GOT3 (cell line): ENCODE measurements around the gene GABRB1.

Experiments used
- DNase-seq: peaks from one replicate; lab custom pipeline; 2025; ENCODE audit warnings: mixed read lengths; lab: John Stamatoyannopoulos, UW

GABRB1 gene

DNA sequence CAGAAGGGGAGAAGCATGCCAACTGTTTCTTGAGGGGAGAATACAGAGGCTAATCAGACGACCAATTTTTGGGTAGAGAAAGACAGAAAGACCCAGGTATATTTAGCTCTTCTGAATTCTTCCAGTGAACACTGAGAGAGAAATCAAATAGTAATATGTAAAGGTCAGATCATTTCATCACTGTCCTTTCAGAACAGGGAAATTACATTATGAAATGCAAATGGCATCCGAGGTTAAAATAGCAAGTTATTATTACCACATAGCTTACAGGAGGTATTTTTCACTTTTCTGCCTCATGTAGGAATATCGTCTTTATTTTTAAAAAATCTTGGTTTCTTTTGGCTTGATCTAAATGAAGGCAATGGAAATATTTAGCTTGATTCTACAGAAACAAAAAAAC lies 18.0 kb downstream of the GABRB1 start:
- DNase-seq, result no peak

GRCh38 chr4:47050761-47051725 lies 19.7 kb downstream of the GABRB1 start:
- no peak for DNase-seq

DNA sequence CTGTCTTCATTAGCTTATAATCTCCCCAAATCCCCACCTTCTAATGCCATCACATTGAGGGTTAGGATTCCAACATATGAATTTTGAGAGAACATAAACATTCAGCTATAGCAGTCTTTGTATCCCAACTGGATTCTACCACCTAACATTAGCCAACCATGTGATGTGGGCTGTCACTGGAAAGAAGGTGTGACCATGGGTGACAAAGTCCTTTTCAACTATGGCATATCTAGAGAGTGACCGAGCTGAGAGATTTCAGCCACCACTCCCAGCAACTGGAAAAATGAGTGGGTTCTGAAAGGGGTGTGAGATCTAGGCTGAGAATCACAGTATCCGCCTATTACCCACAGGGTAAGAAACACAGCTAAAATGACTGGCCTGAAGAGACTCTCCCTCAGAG lies 22.1 kb downstream of the GABRB1 start:
- DNase-seq, result no peak

DNA sequence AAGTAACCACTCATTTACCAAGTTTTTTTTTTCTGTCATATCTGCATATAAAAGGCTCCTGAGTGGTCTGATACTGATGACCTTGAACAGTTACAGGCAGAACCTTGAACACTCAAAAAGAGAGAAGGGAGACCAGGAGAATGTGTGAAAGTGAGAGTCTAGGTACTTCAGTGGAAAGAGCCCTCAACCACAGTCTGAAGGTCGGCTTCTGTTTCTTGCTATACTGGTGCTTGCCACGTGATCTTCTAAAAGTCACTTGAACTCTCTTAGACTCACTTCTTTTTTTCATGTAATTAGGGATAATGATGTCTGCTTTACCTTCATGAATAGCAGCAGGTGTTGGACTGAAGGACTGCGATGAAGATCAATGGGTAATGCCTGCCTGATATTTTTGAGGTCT lies 22.8 kb downstream of the GABRB1 start:
- DNase-seq, result no peak

DNA sequence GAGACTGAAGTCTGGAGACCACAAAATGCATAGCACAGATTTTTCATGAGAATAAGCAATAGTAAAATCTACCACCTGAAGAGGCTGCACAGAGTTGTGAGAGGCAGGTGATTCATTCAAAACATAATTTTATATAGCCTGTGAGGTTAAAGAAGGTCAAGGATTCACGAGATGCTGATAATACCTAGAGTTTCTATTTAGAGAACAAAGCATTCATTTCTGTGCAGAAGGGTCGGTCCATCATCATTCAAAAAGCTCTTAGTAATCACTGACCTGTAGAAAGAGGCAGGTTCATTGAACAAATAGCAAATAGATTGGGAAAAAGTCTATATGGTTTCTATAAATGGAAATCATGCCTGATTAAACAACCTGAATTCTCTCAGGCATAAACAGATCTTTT lies 26.6 kb downstream of the GABRB1 start:
- DNase-seq, result no peak

- no peak for DNase-seq
Measured at GRCh38 chr4:47060561-47060960, 29.2 kb downstream of the GABRB1 start.

GRCh38 chr4:47061435-47061834 lies 30.1 kb downstream of the GABRB1 start:
- DNase-seq, result no peak

DNA sequence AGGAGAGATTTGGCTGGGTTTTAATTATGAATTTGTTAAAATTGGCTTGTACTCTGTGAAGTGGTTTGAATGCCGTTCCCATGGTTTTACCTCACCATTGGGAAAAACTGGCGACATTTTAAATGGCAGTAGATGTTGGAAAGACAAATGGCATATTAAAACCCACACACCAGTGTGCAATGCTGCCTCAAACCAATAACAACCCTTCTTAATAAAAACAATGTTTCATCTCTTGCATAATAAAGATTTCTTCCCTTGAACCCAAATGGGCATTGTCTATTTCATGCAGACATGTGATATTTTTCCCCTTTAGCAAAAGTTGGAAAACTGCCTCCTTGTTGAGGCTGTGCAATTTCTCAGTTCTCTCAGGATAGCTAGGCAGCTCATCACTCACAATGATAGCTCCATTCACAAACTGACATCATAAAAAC lies 33.7 kb downstream of the GABRB1 start:
- no peak for DNase-seq

DNA sequence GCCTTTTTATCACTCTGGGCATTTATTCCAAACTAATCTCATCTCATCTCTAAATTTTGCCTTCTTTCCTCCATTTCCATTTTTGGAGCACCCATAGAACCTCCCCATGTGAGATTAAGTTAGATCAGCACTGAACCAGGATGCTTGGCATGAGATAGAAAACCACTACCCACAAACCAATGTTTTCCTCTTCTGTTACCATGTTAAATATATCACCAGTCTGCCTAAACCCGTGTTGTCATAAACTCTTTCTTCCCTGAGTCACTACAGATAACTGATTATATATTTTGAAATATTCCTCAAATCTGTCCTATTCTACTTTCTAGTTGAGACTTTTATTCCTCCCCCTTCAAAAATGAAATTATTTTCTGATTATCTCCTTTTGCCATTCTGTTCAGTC lies 37.6 kb downstream of the GABRB1 start:
- no peak for DNase-seq

DNA sequence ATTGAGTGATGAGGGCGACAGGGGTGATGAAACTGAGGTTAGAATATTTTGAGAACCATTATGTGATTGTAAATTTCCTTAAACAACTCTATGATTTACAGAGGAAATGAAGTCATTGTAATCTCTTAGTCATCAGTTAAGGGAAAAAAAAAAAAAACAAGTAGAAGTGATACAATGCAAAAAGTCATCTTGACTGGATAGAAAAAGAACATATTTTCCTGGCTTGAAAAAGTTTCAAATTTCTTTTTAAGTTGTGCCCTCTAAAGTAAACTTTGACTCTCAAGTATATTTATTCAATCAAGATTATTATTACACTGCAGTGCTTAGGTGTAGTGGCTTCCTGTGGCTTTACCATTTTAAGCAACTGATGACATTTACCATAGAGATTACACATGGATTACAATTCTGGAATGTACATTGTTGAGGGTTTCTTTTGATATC lies 40.6 kb downstream of the GABRB1 start:
- no peak for DNase-seq

- no peak for DNase-seq
Measured at GRCh38 chr4:47073647-47074046, 42.3 kb downstream of the GABRB1 start.

GRCh38 chr4:47074816-47075215 lies 43.4 kb downstream of the GABRB1 start:
- no peak for DNase-seq

DNA sequence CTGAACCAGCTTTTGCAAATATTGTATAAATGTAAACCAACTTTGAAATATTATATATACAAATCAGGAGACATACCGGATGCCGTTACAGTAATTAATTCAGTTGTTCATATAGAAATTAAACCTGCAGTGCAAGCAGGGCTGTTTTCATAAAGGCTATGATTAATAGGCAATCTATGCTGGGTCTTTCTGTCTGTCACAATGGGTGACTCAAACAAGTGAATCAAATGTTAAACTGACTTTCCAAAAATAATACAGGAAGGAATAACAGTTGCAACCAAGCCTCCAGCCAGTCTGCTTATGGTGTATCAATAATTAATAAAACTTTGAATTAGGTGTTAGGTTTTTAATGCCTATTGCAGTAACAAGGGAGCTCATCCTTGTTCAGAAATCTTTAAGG lies 43.9 kb downstream of the GABRB1 start:
- DNase-seq, result no peak

GRCh38 chr4:47075919-47076318 lies 44.6 kb downstream of the GABRB1 start:
- no peak for DNase-seq

- DNase-seq, result no peak
Measured at GRCh38 chr4:47084111-47084510, 52.7 kb downstream of the GABRB1 start.

- no peak for DNase-seq
Measured at GRCh38 chr4:47084795-47085194, 53.4 kb downstream of the GABRB1 start.

DNA sequence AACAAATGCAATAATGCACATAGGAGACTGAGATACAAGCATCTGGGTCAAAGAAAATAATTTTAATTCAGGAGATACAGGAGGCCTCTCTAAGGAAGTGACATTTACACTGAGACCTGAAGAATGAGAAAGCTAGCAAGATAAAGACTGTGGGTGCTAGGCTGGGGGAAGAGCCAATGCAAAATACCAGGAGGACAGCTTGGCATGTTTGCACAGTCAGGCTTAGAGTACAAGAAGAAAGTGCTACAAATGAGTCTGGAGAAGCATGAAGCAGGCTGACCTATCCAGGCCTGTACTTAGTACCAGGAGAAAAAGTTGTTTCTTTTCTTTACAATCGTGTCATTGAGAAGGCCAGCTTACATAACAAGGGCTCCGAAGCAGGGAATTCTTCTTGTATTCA lies 56.9 kb downstream of the GABRB1 start:
- no peak for DNase-seq

- DNase-seq, result no peak
Measured at GRCh38 chr4:47095884-47096283, 64.5 kb downstream of the GABRB1 start.

DNA sequence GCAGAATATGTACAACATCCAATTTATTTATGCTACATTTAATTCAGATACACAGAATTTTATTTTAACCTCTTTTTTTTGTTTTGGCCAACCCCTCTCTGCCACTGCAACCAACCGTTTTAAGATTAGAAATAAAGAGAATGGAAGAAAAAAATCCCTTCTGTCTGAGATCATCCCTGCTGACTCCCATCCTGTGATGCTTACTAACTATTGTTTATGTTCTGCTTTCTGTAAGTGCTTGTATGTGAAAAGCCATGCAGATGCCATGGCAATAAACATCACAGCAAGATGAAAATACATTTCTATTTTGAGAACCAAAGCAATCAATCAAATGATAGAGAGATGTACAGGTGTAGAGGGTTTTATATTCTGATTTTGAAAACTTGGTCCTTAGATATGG lies 70.1 kb downstream of the GABRB1 start:
- no peak for DNase-seq

GRCh38 chr4:47104986-47105385 lies 73.6 kb downstream of the GABRB1 start:
- no peak for DNase-seq

DNA sequence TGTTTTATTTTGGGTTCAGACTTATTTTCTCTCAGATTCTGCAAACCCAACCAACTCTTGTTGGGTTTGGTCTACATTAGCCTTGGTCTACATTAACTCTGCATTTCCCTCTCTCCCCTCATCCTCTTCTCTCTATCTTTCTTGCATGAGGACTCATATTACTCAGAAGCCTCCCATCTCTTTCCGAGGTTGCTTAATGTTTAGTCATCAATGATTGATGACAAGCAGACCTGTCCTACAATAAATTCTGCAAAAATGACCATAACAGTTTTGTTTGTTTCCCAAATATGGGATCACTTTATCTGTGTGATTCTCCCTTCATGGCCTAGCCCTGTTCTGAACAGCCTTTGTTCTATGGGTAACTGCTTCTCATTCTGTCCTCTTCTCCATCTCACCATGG lies 75.2 kb downstream of the GABRB1 start:
- DNase-seq, result no peak

GRCh38 chr4:47109379-47109778 lies 78.0 kb downstream of the GABRB1 start:
- no peak for DNase-seq

DNA sequence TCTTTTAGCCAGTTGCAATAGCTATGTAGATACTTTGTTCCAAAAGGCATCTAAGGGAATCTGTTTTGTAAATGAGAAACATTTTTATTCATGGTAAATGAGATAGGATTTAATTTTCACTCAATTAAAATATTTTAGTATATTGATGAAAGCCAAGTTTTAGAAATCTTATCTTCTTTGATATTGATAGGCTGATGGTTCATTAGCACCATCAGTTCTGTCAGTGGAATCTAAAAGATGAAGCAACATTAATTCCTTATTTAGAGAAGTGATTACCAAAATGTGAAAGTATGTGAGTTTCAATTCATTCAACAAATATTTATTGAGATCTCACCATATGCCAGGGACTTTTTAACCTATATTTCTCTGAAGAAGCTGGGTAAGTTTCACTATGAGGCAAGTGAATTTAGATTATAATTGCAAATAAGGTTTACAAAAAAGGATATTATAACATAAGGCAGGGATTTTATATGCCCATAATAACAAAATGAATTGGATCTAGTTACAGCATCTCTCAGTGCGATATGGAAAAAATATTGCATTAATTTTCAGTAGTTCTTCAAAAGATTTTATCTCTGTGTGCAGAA lies 79.3 kb downstream of the GABRB1 start:
- DNase-seq, result no peak
